ENCODE measurements around the gene GCK.

GCK gene

GRCh38 chr7:44167920-44168319, 21.3 kb downstream of the GCK start:
- Histone ChIP-seq H3K9me3 (ENCODE audit: control insufficient read depth, insufficient read depth, low read length) (no peaks in the 10 kb centered on the region), H3K36me3 (ENCODE audit: control insufficient read depth, insufficient read depth, low read length) (no peaks in the 10 kb centered on the region), H3K4me1 (ENCODE audit: control insufficient read depth, insufficient read depth, low read length) (no peaks in the 10 kb centered on the region), H3K4me3 (ENCODE audit: low read depth, low read length) (no peak overlapping the region), H3K9ac (ENCODE audit: low read depth, low read length) (no peak overlapping the region), H3K27me3 (ENCODE audit: control insufficient read depth, insufficient read depth, low read length) (no peaks in the 10 kb centered on the region)

GRCh38 chr7:44163591-44163990, 25.6 kb downstream of the GCK start:
- no peaks in the 10 kb centered on the region for H3K9me3 ChIP-seq (ENCODE audit: control insufficient read depth, insufficient read depth, low read length)
- no peaks in the 10 kb centered on the region for H3K36me3 ChIP-seq (ENCODE audit: control insufficient read depth, insufficient read depth, low read length)
- no peaks in the 10 kb centered on the region for H3K4me1 ChIP-seq (ENCODE audit: control insufficient read depth, insufficient read depth, low read length)
- no peaks in the 10 kb centered on the region for H3K27me3 ChIP-seq (ENCODE audit: control insufficient read depth, insufficient read depth, low read length)
- no peak overlapping the region for H3K4me3 ChIP-seq (ENCODE audit: low read depth, low read length)
- no peak overlapping the region for H3K9ac ChIP-seq (ENCODE audit: low read depth, low read length)

GRCh38 chr7:44162785-44163395, 26.3 kb downstream of the GCK start:
- no peaks in the 10 kb centered on the region for H3K27me3 ChIP-seq (ENCODE audit: control insufficient read depth, insufficient read depth, low read length)
- H3K36me3 ChIP-seq (ENCODE audit: control insufficient read depth, insufficient read depth, low read length), result no peaks in the 10 kb centered on the region

GRCh38 chr7:44162179-44162578, 27.1 kb downstream of the GCK start:
- H3K9me3 ChIP-seq (ENCODE audit: control insufficient read depth, insufficient read depth, low read length), result no peaks in the 10 kb centered on the region
- no peaks in the 10 kb centered on the region for H3K4me1 ChIP-seq (ENCODE audit: control insufficient read depth, insufficient read depth, low read length)

More at GRCh38 chr7:44162785-44163395, 26.3 kb downstream of the GCK start:
- Histone ChIP-seq H3K4me3 (ENCODE audit: low read depth, low read length) (no peak overlapping the region), H3K9me3 (ENCODE audit: control insufficient read depth, insufficient read depth, low read length) (no peaks in the 10 kb centered on the region), H3K9ac (ENCODE audit: low read depth, low read length) (no peak overlapping the region), H3K4me1 (ENCODE audit: control insufficient read depth, insufficient read depth, low read length) (no peaks in the 10 kb centered on the region)

GRCh38 chr7:44161371-44161770, 27.9 kb downstream of the GCK start:
- H3K9ac ChIP-seq (ENCODE audit: low read depth, low read length), result no peak overlapping the region
- no peaks in the 10 kb centered on the region for H3K36me3 ChIP-seq (ENCODE audit: control insufficient read depth, insufficient read depth, low read length)
- H3K27me3 ChIP-seq (ENCODE audit: control insufficient read depth, insufficient read depth, low read length), result no peaks in the 10 kb centered on the region
- no peak overlapping the region for H3K4me3 ChIP-seq (ENCODE audit: low read depth, low read length)
- no peaks in the 10 kb centered on the region for H3K9me3 ChIP-seq (ENCODE audit: control insufficient read depth, insufficient read depth, low read length)
- no peaks in the 10 kb centered on the region for H3K4me1 ChIP-seq (ENCODE audit: control insufficient read depth, insufficient read depth, low read length)

More at GRCh38 chr7:44162179-44162578, 27.1 kb downstream of the GCK start:
- Histone ChIP-seq H3K36me3 (ENCODE audit: control insufficient read depth, insufficient read depth, low read length) (no peaks in the 10 kb centered on the region), H3K27me3 (ENCODE audit: control insufficient read depth, insufficient read depth, low read length) (no peaks in the 10 kb centered on the region), H3K9ac (ENCODE audit: low read depth, low read length) (no peak overlapping the region), H3K4me3 (ENCODE audit: low read depth, low read length) (no peak overlapping the region)

DNA sequence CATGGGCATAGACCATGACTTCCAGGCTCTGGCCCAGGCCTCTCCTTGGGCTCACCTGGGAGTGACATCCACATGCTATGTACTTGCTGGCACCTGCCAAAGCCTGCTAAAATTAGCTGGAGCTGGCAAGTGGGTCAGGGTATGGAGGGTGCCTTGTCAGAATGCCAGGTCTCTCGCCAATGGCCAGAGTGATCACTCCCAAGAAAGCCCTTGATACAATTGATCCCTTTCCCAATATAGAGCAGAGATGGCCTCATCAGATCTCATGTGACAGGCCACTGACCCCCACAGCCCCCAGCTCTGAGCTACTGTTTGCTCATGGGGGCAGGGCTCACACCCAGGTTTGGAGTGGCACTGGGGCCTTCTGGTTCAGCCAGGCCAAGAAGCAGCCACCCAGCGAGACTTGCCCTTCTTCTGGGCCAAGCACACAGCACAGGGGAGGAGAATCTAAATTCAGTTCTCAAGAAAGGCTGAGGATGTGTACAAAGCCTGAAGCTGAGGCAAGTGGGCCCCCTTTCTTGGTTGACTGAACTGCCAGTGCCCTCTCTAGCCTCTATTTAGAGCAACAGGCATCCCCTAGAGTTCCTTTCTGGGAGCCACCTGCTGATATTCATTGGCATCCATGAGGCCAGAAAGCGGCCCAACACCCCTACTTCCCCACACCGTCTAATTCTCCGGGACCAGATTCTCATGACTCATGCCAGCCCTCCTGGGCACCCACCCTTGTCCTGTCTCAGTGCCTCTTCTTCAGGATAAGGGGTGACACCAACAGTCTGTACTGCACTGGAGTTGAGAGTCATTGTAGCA, 29.2 kb downstream of the GCK start:
- Histone ChIP-seq H3K36me3 (ENCODE audit: control insufficient read depth, insufficient read depth, low read length) (no peaks in the 10 kb centered on the region), H3K4me1 (ENCODE audit: control insufficient read depth, insufficient read depth, low read length) (no peaks in the 10 kb centered on the region), H3K27me3 (ENCODE audit: control insufficient read depth, insufficient read depth, low read length) (no peaks in the 10 kb centered on the region), H3K4me3 (ENCODE audit: low read depth, low read length) (no peak overlapping the region), H3K9ac (ENCODE audit: low read depth, low read length) (no peak overlapping the region), H3K9me3 (ENCODE audit: control insufficient read depth, insufficient read depth, low read length) (no peaks in the 10 kb centered on the region)

DNA sequence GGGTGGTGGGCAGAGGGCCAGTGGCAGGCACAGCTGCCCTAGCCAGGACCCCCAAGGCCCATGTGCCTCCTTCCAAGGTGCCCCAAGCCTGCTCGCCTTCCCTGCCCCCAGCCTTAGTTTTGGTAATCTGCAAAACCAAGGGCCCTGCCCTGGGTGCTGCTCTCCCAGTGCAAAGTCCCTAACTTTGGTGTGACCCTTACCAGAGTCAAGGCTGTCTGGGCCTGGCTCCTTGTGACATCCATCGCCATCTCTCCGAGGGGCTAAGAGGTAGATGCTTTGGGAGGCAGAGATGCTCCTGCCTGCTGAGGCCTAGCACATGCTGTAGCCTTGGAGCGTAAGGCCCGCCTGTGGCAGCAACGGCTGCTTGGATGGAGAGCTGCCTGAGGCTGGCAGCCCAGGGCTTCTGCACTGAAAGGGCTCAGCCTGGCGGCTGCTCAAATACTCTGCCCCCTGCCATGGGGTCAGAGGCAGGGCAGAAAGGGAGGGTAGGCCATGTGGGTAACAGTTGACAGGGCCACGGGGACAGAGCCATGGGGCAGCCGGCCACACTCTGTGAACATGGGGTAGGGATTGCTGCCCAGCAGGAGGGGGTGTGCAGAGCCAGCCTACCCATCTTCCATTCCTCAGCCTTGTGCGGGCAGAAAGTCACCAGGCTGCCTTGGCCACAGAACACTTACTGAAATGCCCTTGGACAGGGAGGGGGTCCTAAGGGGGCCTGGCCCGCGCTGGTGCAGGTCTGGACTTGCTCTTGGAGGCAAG, 30.2 kb downstream of the GCK start:
- Histone ChIP-seq H3K4me3 (ENCODE audit: low read depth, low read length) (no peak overlapping the region), H3K9me3 (ENCODE audit: control insufficient read depth, insufficient read depth, low read length) (no peaks in the 10 kb centered on the region), H3K27me3 (ENCODE audit: control insufficient read depth, insufficient read depth, low read length) (no peaks in the 10 kb centered on the region), H3K4me1 (ENCODE audit: control insufficient read depth, insufficient read depth, low read length) (no peaks in the 10 kb centered on the region), H3K9ac (ENCODE audit: low read depth, low read length) (no peak overlapping the region), H3K36me3 (ENCODE audit: control insufficient read depth, insufficient read depth, low read length) (no peaks in the 10 kb centered on the region)

- H3K36me3 ChIP-seq (ENCODE audit: control insufficient read depth, insufficient read depth, low read length), result no peaks in the 10 kb centered on the region
- H3K4me1 ChIP-seq (ENCODE audit: control insufficient read depth, insufficient read depth, low read length), result no peaks in the 10 kb centered on the region
- no peak overlapping the region for H3K9ac ChIP-seq (ENCODE audit: low read depth, low read length)
- no peak overlapping the region for H3K4me3 ChIP-seq (ENCODE audit: low read depth, low read length)
- H3K9me3 ChIP-seq (ENCODE audit: control insufficient read depth, insufficient read depth, low read length), result no peaks in the 10 kb centered on the region
- H3K27me3 ChIP-seq (ENCODE audit: control insufficient read depth, insufficient read depth, low read length), result no peaks in the 10 kb centered on the region
Measured at GRCh38 chr7:44158096-44158872, 31.0 kb downstream of the GCK start.

GRCh38 chr7:44157116-44158080, 31.8 kb downstream of the GCK start:
- H3K9me3 ChIP-seq (ENCODE audit: control insufficient read depth, insufficient read depth, low read length), result no peaks in the 10 kb centered on the region
- no peak overlapping the region for H3K4me3 ChIP-seq (ENCODE audit: low read depth, low read length)
- H3K4me1 ChIP-seq (ENCODE audit: control insufficient read depth, insufficient read depth, low read length), result no peaks in the 10 kb centered on the region
- no peak overlapping the region for H3K9ac ChIP-seq (ENCODE audit: low read depth, low read length)
- H3K36me3 ChIP-seq (ENCODE audit: control insufficient read depth, insufficient read depth, low read length), result no peaks in the 10 kb centered on the region
- H3K27me3 ChIP-seq (ENCODE audit: control insufficient read depth, insufficient read depth, low read length), result no peaks in the 10 kb centered on the region

GRCh38 chr7:44156453-44157010, 32.7 kb downstream of the GCK start:
- H3K36me3 ChIP-seq (ENCODE audit: control insufficient read depth, insufficient read depth, low read length), result no peaks in the 10 kb centered on the region
- no peak overlapping the region for H3K9ac ChIP-seq (ENCODE audit: low read depth, low read length)
- no peaks in the 10 kb centered on the region for H3K27me3 ChIP-seq (ENCODE audit: control insufficient read depth, insufficient read depth, low read length)
- no peak overlapping the region for H3K4me3 ChIP-seq (ENCODE audit: low read depth, low read length)
- H3K4me1 ChIP-seq (ENCODE audit: control insufficient read depth, insufficient read depth, low read length), result no peaks in the 10 kb centered on the region
- H3K9me3 ChIP-seq (ENCODE audit: control insufficient read depth, insufficient read depth, low read length), result no peaks in the 10 kb centered on the region

Measured in iPS-15b (cell line).